ENCODE results near the gene SF3B4.

Gene SF3B4

GRCh38 chr1:149932474-149932873, 4.9 kb upstream of the SF3B4 start:
- no peak for DNase-seq

DNA sequence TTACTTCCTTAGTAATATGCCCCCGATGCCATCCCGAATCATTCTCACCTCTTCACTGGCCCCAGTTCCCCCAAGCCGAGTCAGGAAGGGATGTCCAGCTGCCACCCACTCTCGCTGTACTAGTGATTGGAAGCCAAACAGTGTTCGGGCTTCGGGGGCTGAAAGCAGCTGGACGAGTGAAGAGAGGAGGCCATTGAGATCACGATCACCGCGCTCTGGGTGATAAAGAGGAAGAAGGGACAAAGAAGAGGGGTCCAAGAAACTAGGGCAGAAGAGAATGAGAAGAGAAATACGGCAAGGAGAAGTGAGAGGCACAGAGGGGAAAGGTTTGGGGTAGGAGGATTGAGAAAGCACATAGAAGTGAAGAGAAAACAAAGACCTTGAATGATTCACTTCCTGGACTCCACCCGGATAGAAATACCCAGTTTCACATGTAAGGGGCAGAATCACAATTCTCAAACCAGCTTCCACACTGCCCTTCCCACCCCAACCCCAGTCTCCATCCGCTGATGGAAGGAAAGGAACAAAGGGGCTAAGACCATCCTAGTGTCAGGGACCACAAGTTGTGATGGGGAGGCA, 3.7 kb upstream of the SF3B4 start:
- no peak for DNase-seq

- DNase-seq = no peak
Measured at GRCh38 chr1:149929856-149930255, 2.3 kb upstream of the SF3B4 start.

- no peak for DNase-seq
Measured at GRCh38 chr1:149928401-149928724, 760 bp upstream of the SF3B4 start.

DNA sequence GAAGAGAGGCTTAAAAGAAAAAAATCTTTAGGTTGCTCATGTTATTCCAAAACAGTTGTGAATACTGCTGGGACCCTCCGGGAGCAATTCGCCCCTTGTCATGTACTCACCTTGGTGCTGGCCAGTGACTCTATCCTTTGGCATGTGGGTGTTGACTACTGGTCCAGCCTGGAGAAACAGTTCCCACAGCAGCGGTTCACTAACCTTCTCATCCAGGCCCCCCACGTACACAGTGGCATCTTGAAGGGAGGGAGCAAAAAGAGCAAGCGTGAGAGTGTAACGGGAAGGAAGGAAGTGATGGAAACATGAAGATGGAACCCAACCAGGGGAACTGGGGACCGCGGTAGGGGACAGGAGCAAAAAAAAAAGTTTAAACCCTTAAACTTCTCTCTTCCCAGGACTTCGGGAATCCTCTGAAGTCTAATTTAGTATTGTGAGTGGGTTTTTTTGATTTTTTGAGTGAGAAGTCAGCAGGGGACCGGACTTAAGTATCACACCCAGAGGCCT, 494 bp downstream of the SF3B4 start:
- no peak for DNase-seq

- no peak for DNase-seq
Measured at GRCh38 chr1:149926296-149926695, 1.3 kb downstream of the SF3B4 start.

GRCh38 chr1:149925751-149926150, 1.9 kb downstream of the SF3B4 start:
- no peak for DNase-seq

DNA sequence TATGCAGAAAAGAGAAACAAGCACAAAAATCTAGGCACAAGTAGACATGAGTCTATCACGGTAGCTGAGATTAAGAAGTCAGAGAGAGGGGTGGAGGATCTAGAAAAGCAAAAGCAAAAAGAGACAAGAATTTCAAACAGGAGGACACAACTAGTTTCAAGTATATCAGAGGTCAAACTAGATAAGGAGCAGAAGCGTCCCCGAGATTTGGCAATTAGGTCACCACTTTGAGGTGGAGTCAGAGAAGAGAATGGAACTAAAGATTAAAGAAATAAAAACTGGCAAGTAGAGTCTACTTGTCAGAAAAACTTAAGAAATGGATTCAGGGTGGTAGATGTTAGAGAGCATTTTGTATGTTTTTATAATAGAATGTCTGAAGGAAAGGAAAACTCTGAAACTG, 2.3 kb downstream of the SF3B4 start:
- DNase-seq = no peak

DNA sequence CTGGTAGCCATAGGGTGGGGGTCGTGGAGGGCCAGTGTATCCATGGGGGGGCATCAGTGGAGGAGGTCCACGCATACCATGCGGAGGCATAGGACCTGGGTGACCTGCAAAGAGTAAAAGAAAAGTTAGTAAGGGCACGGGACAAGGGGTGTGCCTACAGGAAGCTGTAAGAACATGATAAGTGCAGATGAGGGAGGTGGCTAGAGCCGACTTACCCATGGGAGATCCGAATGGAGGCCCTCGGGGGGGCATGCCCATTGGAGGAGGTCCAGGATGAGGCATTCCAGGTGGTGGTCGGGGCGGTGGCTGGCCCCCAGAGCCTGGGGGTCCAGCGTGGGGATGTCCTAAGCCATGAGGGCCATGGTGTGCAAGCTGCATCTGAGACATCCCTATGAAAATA, 4.0 kb downstream of the SF3B4 start:
- DNase-seq = no peak

GRCh38 chr1:149917571-149918144, 9.9 kb downstream of the SF3B4 start, which contains the start of gene SV2A:
SV2A (minus strand) TSS chr1:149917844; CDS start chr1:149913840, 4,004 bp downstream.
- peak; percentile 86 for DNase-seq

GRCh38 chr1:149916898-149917252, 10.7 kb downstream of the SF3B4 start:
- no peak for DNase-seq

- DNase-seq = no peak
Measured at GRCh38 chr1:149916193-149916897, 11.3 kb downstream of the SF3B4 start.

DNA sequence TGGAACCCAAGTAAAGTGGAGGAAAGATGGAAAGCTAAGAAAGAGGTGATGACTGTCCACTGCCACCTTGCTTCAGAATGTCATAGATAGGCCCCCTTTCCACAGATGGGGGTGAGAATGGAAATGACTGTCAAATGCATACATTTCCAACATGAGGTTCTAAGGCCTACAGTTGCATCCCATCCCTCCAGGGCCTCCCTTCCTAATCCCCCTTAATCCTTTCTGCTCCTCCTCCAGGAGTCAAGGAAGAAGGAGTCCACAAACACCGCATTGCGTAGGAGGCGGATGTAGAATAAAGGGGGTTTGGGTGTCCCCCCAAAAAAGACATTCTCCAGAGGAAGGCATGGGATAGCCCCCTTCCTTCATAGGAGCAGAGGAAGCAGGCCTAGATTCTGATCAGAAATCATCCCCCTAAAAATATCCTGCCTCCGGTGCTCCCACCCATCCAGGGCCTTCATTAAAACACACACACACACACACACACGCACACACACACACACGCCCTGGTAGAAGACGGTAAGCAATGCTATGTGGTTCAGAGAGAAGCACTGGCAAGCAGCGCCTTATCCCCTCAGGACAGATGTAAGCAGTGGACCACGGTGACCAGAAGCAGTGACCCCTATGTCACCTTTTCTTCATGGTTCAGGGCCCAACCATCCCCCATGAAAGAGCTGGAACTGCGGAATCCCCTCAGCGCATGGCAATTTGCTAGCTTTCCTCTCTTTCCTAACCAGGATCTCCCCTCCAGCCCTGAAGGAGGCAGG, 12.0 kb downstream of the SF3B4 start:
- no peak for DNase-seq

GRCh38 chr1:149914545-149914944, 13.1 kb downstream of the SF3B4 start:
- no peak for DNase-seq

GRCh38 chr1:149906570-149907075, 21.0 kb downstream of the SF3B4 start:
- no peak for DNase-seq

DNA sequence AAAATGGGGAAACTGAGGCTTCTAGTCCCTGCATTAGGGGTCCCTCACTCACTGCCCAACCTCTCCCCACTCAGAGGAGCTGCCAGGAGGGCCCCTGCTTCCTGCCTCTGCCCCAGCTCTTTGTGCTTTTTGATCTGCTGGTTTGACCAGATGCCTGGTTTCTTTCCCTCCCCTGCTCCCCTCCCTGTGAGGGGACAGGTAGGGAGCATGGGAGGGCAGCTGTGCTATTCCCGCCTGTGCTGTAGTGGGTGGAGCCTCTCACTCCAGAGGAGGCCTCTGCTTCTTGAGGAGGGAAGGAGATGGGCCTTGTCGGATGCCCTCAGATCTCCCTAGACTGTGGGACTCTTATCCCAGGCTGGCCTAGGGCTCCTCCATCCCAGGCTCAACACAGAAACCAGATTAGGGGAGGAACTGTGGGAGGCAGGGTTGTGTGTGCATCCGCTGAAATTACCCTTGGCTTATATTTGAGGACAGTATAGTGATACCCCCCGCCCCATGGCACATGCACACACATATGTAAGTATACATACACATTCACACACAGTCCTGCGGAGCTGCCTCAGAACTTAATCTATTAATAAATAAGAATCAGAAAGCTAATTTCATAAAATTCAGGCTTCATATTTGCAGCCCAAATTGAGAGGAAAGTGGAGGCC, 23.6 kb downstream of the SF3B4 start:
- peak; percentile 28 for DNase-seq

DNA sequence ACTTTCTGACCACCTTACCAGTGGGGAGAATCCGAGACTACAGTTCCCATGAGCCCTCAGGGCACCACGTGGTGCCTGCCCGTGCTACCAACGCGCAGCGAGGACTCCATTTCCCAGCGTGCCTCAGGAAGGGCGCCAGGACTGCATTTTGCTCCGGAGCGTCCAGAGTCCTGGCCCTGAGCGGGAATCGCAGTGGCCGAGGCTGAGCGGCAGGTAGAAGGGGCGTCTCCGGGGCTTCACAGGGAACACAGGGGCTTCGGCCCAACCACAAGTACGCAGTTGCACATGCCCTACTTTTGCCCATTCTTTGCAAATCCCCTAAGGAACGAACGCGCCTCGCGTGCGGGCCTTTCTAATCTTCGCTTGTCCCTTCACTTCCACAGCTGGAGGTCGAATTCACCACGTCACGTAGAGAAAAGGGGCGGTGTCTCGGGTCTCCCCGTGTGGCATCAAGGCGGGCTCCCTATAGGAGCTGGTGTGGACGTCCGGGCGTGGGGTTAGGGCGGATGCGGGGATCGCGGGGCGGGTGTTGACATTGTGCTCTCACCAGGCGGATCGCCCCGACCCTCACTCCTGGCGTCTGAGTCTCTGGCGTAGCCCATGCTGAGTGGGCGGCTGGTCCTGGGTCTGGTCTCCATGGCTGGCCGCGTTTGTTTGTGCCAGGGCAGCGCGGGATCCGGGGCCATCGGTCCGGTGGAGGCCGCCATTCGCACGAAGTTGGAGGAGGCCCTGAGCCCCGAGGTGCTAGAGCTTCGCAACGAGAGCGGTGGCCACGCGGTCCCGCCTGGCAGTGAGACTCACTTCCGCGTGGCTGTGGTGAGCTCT, 27.9 kb downstream of the SF3B4 start, which contains the start of gene BOLA1:
Gene BOLA1, plus strand, starts transcription at position 109 of the 825 bp plus-strand sequence. Its CDS starts 492 bp downstream, at position 601.
- peak; percentile 98 for DNase-seq

GRCh38 chr1:149896575-149896974, 31.0 kb downstream of the SF3B4 start:
- DNase-seq = no peak

- peak; percentile 63 for DNase-seq
Measured at GRCh38 chr1:149888999-149889289, 38.7 kb downstream of the SF3B4 start.

DNA sequence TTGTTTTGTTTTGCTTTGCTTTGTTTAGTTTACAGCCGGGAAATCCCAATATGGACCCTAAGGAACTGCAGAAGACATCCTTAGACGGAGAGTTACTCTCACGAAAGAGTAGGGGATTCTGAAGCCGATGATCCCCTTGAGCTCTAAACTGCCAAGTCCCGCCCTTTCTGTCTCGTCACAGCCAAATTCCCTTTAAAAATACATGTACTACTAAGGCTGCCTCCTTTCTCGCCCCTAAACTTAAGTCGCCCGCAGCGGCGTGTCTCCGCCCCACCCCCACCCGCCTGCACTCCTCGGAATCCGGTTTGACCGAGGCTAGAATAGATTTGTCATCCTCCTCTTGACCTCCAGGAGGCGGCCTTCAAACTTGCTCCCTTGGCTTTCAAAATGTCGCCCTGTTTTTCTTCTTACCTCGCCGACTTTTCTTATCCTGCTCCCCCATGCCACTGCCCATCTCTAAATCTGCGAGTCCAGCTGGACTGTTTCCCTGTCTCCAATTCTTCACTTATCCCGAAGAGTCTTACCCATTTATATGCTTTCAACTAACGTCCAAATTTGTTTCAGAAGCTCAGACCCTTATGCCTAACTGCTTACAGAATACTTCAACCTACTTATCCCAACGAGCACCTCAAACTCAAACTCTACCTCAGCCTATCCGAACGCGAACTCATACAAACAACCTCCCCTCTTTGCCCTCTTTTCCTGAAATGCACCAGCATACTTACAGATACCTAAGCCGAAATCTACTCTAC, 39.2 kb downstream of the SF3B4 start:
- peak; percentile 94 for DNase-seq

Data from DMS53 (cell line).